GM18498 (cell line): ENCODE data around the gene JAGN1.
"Not testable (repeated sequence)": the region's sequence is repeated elsewhere in the genome, so short reads cannot be mapped to it uniquely, and the experiment has no call there.

Source experiments
- ATAC-seq: cut with Tn5 transposase; IDR thresholded peaks from one replicate; pipeline ENCODE4 v1.9.1; 2021; ENCODE audit warnings: mild to moderate bottlenecking, moderate library complexity; ENCODE audit not compliant: unreplicated experiment

JAGN1 gene

GRCh38 chr3:9866639-9867038 is 23.8 kb upstream of the JAGN1 start:
- no peak for ATAC-seq

GRCh38 chr3:9867106-9867505 is 23.3 kb upstream of the JAGN1 start:
- no peak for ATAC-seq

- no peak for ATAC-seq
Observed at GRCh38 chr3:9869955-9870354, 20.5 kb upstream of the JAGN1 start.

- ATAC-seq = no peak
Observed at GRCh38 chr3:9870978-9871377, 19.4 kb upstream of the JAGN1 start.

GRCh38 chr3:9872067-9872466 is 18.3 kb upstream of the JAGN1 start:
- ATAC-seq = not testable (repeated sequence)

GRCh38 chr3:9875448-9875847 is 15.0 kb upstream of the JAGN1 start:
- ATAC-seq = no peak

- not testable (repeated sequence) for ATAC-seq
Observed at GRCh38 chr3:9876255-9876654, 14.2 kb upstream of the JAGN1 start.

GRCh38 chr3:9876991-9877390 is 13.4 kb upstream of the JAGN1 start:
- no peak for ATAC-seq

GRCh38 chr3:9878700-9879099 is 11.7 kb upstream of the JAGN1 start:
- no peak for ATAC-seq

- no peak for ATAC-seq
Observed at GRCh38 chr3:9879830-9880549, 10.4 kb upstream of the JAGN1 start, which contains the start of gene CIDEC. Gene CIDEC (minus strand): TSS chr3:9880253. CDS start chr3:9878486, 1,767 bp downstream.

GRCh38 chr3:9881441-9881840 is 9.0 kb upstream of the JAGN1 start:
- no peak for ATAC-seq

- ATAC-seq = no peak
Observed at GRCh38 chr3:9883706-9884554, 6.5 kb upstream of the JAGN1 start.

- ATAC-seq = no peak
Observed at GRCh38 chr3:9884555-9885165, 5.8 kb upstream of the JAGN1 start.

- ATAC-seq = no peak
Observed at GRCh38 chr3:9886328-9886727, 4.1 kb upstream of the JAGN1 start.

GRCh38 chr3:9887480-9887879 is 2.9 kb upstream of the JAGN1 start:
- no peak for ATAC-seq

- no peak for ATAC-seq
Observed at GRCh38 chr3:9888540-9888939, 1.9 kb upstream of the JAGN1 start.

GRCh38 chr3:9889405-9889804 is 1.0 kb upstream of the JAGN1 start:
- ATAC-seq = no peak

GRCh38 chr3:9891072-9891622 is 737 bp downstream of the JAGN1 start:
- no peak for ATAC-seq

- ATAC-seq = no peak
Observed at GRCh38 chr3:9893739-9894138, 3.3 kb downstream of the JAGN1 start.

GRCh38 chr3:9895715-9896114 is 5.3 kb downstream of the JAGN1 start:
- not testable (repeated sequence) for ATAC-seq

- not testable (repeated sequence) for ATAC-seq
Observed at GRCh38 chr3:9896755-9897407, 6.5 kb downstream of the JAGN1 start.
